IMR-90 (cell line): Measurements from ENCODE around the gene PTPRN2. TPM values are rescaled to one million over a fixed set of nuclear protein-coding genes. Genes with fewer than 3 reads are reported as not detected.

Experiments
- ATAC-seq: fragments of 200-7000 bp; cut with Tn5 transposase; 2 replicates; pipeline ENCODE4 v1.9.1; 2020; ENCODE audit warnings: low read depth, mild to moderate bottlenecking, moderate library complexity
- BruUV-seq: library from RNA; stranded (reverse); fragments of 400-500 nt; replicated peaks from 2 replicates; lab custom pipeline; 2021; lab: Mats Ljungman, UMichigan
- CTCF ChIA-PET: fragments of 300-600 bp; formaldehyde crosslinking; extraction: SDS; loops from one replicate; lab custom pipeline; 2021; ENCODE audit warnings: antibody characterized with exemption; lab: Yijun Ruan, JAX
- POLR2A ChIA-PET: fragments of 300-600 bp; sonication (Branson Sonifier 250); formaldehyde crosslinking; loops from one replicate; lab custom pipeline; 2022; ENCODE audit warnings: antibody characterized with exemption; ENCODE audit not compliant: unreplicated experiment; lab: Charles Lee
- DNase-seq: peaks from one replicate; pipeline ENCODE4 v3.0.0; 2013
- H2AFZ ChIP-seq: replicated peaks from 2 replicates; pipeline ENCODE3; 2013; ENCODE audit warnings: low read length, mild to moderate bottlenecking; ENCODE audit not compliant: poor library complexity
- H2AK5ac ChIP-seq: 2 replicates; pipeline ENCODE4 v1.6.1; 2013; ENCODE audit warnings: low read depth, low read length, inconsistent platforms
- H2AK9ac ChIP-seq: replicated peaks from 2 replicates; pipeline ENCODE3; 2013; ENCODE audit warnings: mild to moderate bottlenecking, low read depth, low read length, moderate library complexity; ENCODE audit not compliant: poor library complexity
- H2BK120ac ChIP-seq: 2 replicates; pipeline ENCODE4 v1.6.1; 2013; ENCODE audit warnings: low read depth, low read length, inconsistent platforms
- H2BK15ac ChIP-seq: 3 replicates; pipeline ENCODE4 v1.6.1; 2013; ENCODE audit warnings: low read depth, low read length, inconsistent platforms
- H2BK20ac ChIP-seq: 2 replicates; pipeline ENCODE4 v1.6.1; 2013; ENCODE audit warnings: low read depth, mild to moderate bottlenecking, inconsistent platforms, low read length, moderate library complexity
- H2BK5ac ChIP-seq: 2 replicates; pipeline ENCODE4 v1.6.1; 2013; ENCODE audit warnings: mild to moderate bottlenecking, low read depth, low read length, inconsistent platforms; ENCODE audit not compliant: poor library complexity, severe bottlenecking
- H3K14ac ChIP-seq: replicated peaks from 2 replicates; pipeline ENCODE4 v1.6.1; 2013; ENCODE audit warnings: low read depth, low read length, inconsistent platforms
- H3K18ac ChIP-seq: 2 replicates; pipeline ENCODE4 v1.6.1; 2013; ENCODE audit warnings: low read depth, low read length, control low read depth
- H3K23ac ChIP-seq: 2 replicates; pipeline ENCODE4 v1.6.1; 2013; ENCODE audit warnings: low read depth, low read length, inconsistent platforms
- H3K27ac ChIP-seq: 2 replicates; pipeline ENCODE4 v1.5.1; 2013; ENCODE audit warnings: mild to moderate bottlenecking, control low read depth, low read length; ENCODE audit not compliant: insufficient read depth
- H3K27me3 ChIP-seq: 2 replicates; pipeline ENCODE4 v1.6.1; 2013; ENCODE audit warnings: low read length; ENCODE audit not compliant: control insufficient read depth, insufficient read depth
- H3K36me3 ChIP-seq: 2 replicates; pipeline ENCODE4 v1.6.1; 2013; ENCODE audit warnings: low read length, mixed read lengths; ENCODE audit not compliant: control insufficient read depth, insufficient read depth
- H3K4ac ChIP-seq: 2 replicates; pipeline ENCODE4 v1.6.1; 2013; ENCODE audit warnings: low read depth, low read length, inconsistent platforms
- H3K4me1 ChIP-seq: 2 replicates; pipeline ENCODE4 v1.6.1; 2013; ENCODE audit warnings: low read length, mixed read lengths; ENCODE audit not compliant: control insufficient read depth, insufficient read depth
- H3K4me2 ChIP-seq: 2 replicates; pipeline ENCODE4 v1.6.1; 2013; ENCODE audit warnings: low read depth, mild to moderate bottlenecking, control low read depth, low read length, moderate library complexity
- H3K4me3 ChIP-seq: 2 replicates; pipeline ENCODE4 v1.5.1; 2013; ENCODE audit warnings: low read depth, mild to moderate bottlenecking, control low read depth, low read length, moderate library complexity; ENCODE audit not compliant: insufficient read depth
- H3K56ac ChIP-seq: 2 replicates; pipeline ENCODE4 v1.6.1; 2013; ENCODE audit warnings: low read length, inconsistent platforms; ENCODE audit not compliant: insufficient read depth; ENCODE audit errors: extremely low read depth
- H3K79me1 ChIP-seq, 2 experiments: 2 replicates each; pipeline ENCODE4 v1.6.1; 2013; ENCODE audit warnings: low read length in 2 of 2, inconsistent platforms in 1 of 2, low read depth in 1 of 2
- H3K9ac ChIP-seq: 2 replicates; pipeline ENCODE4 v1.6.1; 2013; ENCODE audit warnings: low read depth, low read length, control low read depth
- H3K9me1 ChIP-seq: 2 replicates; pipeline ENCODE4 v1.6.1; 2013; ENCODE audit warnings: low read length, inconsistent platforms; ENCODE audit not compliant: insufficient read depth
- H3K9me3 ChIP-seq: 2 replicates; pipeline ENCODE4 v1.6.1; 2013; ENCODE audit warnings: low read length; ENCODE audit not compliant: control insufficient read depth, insufficient read depth
- H4K20me1 ChIP-seq: 2 replicates; pipeline ENCODE4 v1.6.1; 2013; ENCODE audit warnings: low read length, inconsistent platforms; ENCODE audit not compliant: insufficient read depth
- H4K5ac ChIP-seq: 2 replicates; pipeline ENCODE4 v1.6.1; 2013; ENCODE audit warnings: mild to moderate bottlenecking, low read depth, low read length, control low read depth
- H4K8ac ChIP-seq, 2 experiments: 2 replicates each; pipeline ENCODE4 v1.6.1; 2013; ENCODE audit warnings: low read depth in 2 of 2, low read length in 2 of 2, control low read depth in 1 of 2, inconsistent platforms in 1 of 2
- H4K91ac ChIP-seq: 2 replicates; pipeline ENCODE4 v1.6.1; 2013; ENCODE audit warnings: low read depth, low read length, inconsistent platforms; ENCODE audit not compliant: insufficient read depth
- BHLHE40 ChIP-seq: fragments of 150-350 bp; IDR thresholded peaks from 2 replicates; pipeline ENCODE4 v1.6.1; 2016; ENCODE audit warnings: mild to moderate bottlenecking, low read depth, low read length
- CEBPB ChIP-seq: IDR thresholded peaks from 2 replicates; pipeline ENCODE4 v1.6.1; 2012; ENCODE audit warnings: low read depth, low read length, improper control_type of control experiment
- CHD1 ChIP-seq: IDR thresholded peaks from 2 replicates; pipeline ENCODE4 v1.6.1; 2012; ENCODE audit warnings: low read depth, low read length, improper control_type of control experiment
- ELK1 ChIP-seq: fragments of 150-350 bp; IDR thresholded peaks from 2 replicates; pipeline ENCODE4 v1.6.1; 2016; ENCODE audit warnings: low read depth, mild to moderate bottlenecking, low read length, moderate library complexity, borderline replicate concordance
- FOS ChIP-seq: fragments of 150-350 bp; IDR thresholded peaks from 2 replicates; pipeline ENCODE4 v1.6.1; 2016; ENCODE audit warnings: low read depth, low read length
- MAFK ChIP-seq: IDR thresholded peaks from 2 replicates; pipeline ENCODE4 v1.6.1; 2012; ENCODE audit warnings: low read depth, low read length, improper control_type of control experiment
- MAZ ChIP-seq: IDR thresholded peaks from 2 replicates; pipeline ENCODE4 v1.6.1; 2012; ENCODE audit warnings: low read depth, mild to moderate bottlenecking, low read length, improper control_type of control experiment, moderate library complexity, borderline replicate concordance
- MXI1 ChIP-seq: IDR thresholded peaks from 2 replicates; pipeline ENCODE4 v1.6.1; 2012; ENCODE audit warnings: low read depth, mild to moderate bottlenecking, low read length, moderate library complexity, borderline replicate concordance
- NFE2L2 ChIP-seq: fragments of 150-350 bp; IDR thresholded peaks from 2 replicates; pipeline ENCODE4 v1.6.1; 2016; ENCODE audit warnings: low read depth, mild to moderate bottlenecking, low read length
- POLR2A ChIP-seq: IDR thresholded peaks from 2 replicates; pipeline ENCODE4 v1.6.1; 2012; ENCODE audit warnings: mild to moderate bottlenecking, low read depth, low read length
- RAD21 ChIP-seq: IDR thresholded peaks from 2 replicates; pipeline ENCODE4 v1.6.1; 2012; ENCODE audit warnings: low read length, improper control_type of control experiment
- RCOR1 ChIP-seq: IDR thresholded peaks from 2 replicates; pipeline ENCODE4 v1.6.1; 2012; ENCODE audit warnings: mild to moderate bottlenecking, low read length, improper control_type of control experiment; ENCODE audit not compliant: insufficient replicate concordance
- RFX5 ChIP-seq: IDR thresholded peaks from 2 replicates; pipeline ENCODE4 v1.8.0; 2012; ENCODE audit warnings: low read depth, mild to moderate bottlenecking, low read length, moderate library complexity
- SMC3 ChIP-seq: fragments of 150-350 bp; IDR thresholded peaks from 2 replicates; pipeline ENCODE4 v1.6.1; 2016; ENCODE audit warnings: low read depth, mild to moderate bottlenecking, antibody characterized with exemption, low read length, moderate library complexity
- WGBS, 2 experiments: methylation state at CpG; one replicate each; pipeline versions ENCODE4 v1.1.5 to v1.1.7; 2013; ENCODE audit warnings: missing lambda C conversion rate in 2 of 2; ENCODE audit not compliant: insufficient read length in 1 of 2; ENCODE audit errors: extremely low coverage in 2 of 2; 5-methylcytosine and 5-hydroxymethylcytosine counted together
- dilution Hi-C: fragments of 300-500 bp; cut with HindIII; formaldehyde crosslinking; loops from one replicate; pipeline ENCODE4 v1.14.3; 2018; ENCODE audit warnings: low sequenced_read_pairs; ENCODE audit not compliant: unreplicated experiment
- in situ Hi-C: fragments of 300-500 bp; cut with MboI; formaldehyde crosslinking; loops from 3 replicates; pipeline ENCODE4 v1.14.3; 2019; ENCODE audit warnings: low sequenced_read_pairs, inconsistent platforms, mixed read lengths
- intact Hi-C: fragments of 100-400 bp; cut with micrococcal nuclease; formaldehyde crosslinking; loops from 2 replicates; pipeline ENCODE4 v1.10.0; 2022
- polyA plus RNA-seq, 3 experiments: library from polyadenylated mRNA; depleted of rRNA; stranded (reverse); fragments of >200 nt; gene quantifications; 2 replicates each; pipeline ENCODE4 v1.2.3, GENCODE V29; 2012; ENCODE audit warnings: low replicate concordance in 1 of 3
- total RNA-seq: library from RNA; depleted of rRNA; stranded (reverse); fragments of >200 nt; gene quantifications from 2 replicates; pipeline ENCODE4 v1.2.3, GENCODE V29; 2012
- TF ChIP-seq, protein P1 (sequence below): conservative IDR thresholded peaks from 2 replicates; pipeline ENCODE4 v1.5.1; 2012; ENCODE audit warnings: mild to moderate bottlenecking, low read depth, low read length, improper control_type of control experiment
- TF ChIP-seq, protein P2 (sequence below): fragments of 150-350 bp; IDR thresholded peaks from 2 replicates; pipeline ENCODE4 v1.6.1; 2017; ENCODE audit warnings: mild to moderate bottlenecking, antibody characterized with exemption, low read length, low read depth

The PTPRN2 gene
- total and polyA plus RNA-seq, 2 of the 4 experiments (the other 2 are of a cell fraction), result 0.03 TPM; not detected in 1

GRCh38 chr7:158044482-158044823 lies 543.2 kb downstream of the PTPRN2 start:
- CTCF ChIA-PET, result no interaction called here
- no peaks in the 10 kb centered on the region for H3K4me1 ChIP-seq
- H3K18ac ChIP-seq, result no peak overlapping the region
- no peak overlapping the region for H2BK120ac ChIP-seq
- no peak overlapping the region for H2AK9ac ChIP-seq
- intact Hi-C loops (no loop called here), dilution Hi-C loops (no loop called here), in situ Hi-C loops (no loop called here)
- no peak overlapping the region for H3K4me2 ChIP-seq
- H4K5ac ChIP-seq, result no peak overlapping the region
- H3K27ac ChIP-seq, result no peak overlapping the region
- H2AFZ ChIP-seq, result no peak overlapping the region
- H3K56ac ChIP-seq, result no peak overlapping the region
- ATAC-seq, result no peak
- no peak overlapping the region for H3K4ac ChIP-seq
- H3K9me3 ChIP-seq, result peaks cover 48% of the 10 kb centered on the region
- H3K23ac ChIP-seq, result no peak overlapping the region
- no peak overlapping the region for H4K8ac ChIP-seq
- H4K20me1 ChIP-seq, result no peaks in the 10 kb centered on the region
- H3K4me3 ChIP-seq, result no peak overlapping the region
- H2BK20ac ChIP-seq, result no peak overlapping the region
- BruUV-seq, result no TSS peak
- no peak overlapping the region for H4K91ac ChIP-seq
- H3K79me1 ChIP-seq, result no peaks in the 10 kb centered on the region
- no peaks in the 10 kb centered on the region for H3K36me3 ChIP-seq
- no peak overlapping the region for H3K14ac ChIP-seq
- POLR2A ChIA-PET, result no interaction called here
- 67% methylated on average over 3 of the region's 6 CpGs; no CpG with 5 or more reads in 1 of the 2 experiments for WGBS, 2 experiments
- TF ChIP-seq RCOR1, result no peak
- TF ChIP-seq RAD21, result no peak
- TF ChIP-seq MAZ, result no peak
- TF ChIP-seq RFX5, result no peak
- no peak for TF ChIP-seq CEBPB
- TF ChIP-seq MXI1, result no peak
- TF ChIP-seq CHD1, result no peak
- TF ChIP-seq FOS, result no peak
- TF ChIP-seq NFE2L2, result no peak
- TF ChIP-seq POLR2A, result no peak
- TF ChIP-seq, protein P1, sequence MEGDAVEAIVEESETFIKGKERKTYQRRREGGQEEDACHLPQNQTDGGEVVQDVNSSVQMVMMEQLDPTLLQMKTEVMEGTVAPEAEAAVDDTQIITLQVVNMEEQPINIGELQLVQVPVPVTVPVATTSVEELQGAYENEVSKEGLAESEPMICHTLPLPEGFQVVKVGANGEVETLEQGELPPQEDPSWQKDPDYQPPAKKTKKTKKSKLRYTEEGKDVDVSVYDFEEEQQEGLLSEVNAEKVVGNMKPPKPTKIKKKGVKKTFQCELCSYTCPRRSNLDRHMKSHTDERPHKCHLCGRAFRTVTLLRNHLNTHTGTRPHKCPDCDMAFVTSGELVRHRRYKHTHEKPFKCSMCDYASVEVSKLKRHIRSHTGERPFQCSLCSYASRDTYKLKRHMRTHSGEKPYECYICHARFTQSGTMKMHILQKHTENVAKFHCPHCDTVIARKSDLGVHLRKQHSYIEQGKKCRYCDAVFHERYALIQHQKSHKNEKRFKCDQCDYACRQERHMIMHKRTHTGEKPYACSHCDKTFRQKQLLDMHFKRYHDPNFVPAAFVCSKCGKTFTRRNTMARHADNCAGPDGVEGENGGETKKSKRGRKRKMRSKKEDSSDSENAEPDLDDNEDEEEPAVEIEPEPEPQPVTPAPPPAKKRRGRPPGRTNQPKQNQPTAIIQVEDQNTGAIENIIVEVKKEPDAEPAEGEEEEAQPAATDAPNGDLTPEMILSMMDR, result no peak
- no peak for TF ChIP-seq ELK1
- TF ChIP-seq, protein P2, sequence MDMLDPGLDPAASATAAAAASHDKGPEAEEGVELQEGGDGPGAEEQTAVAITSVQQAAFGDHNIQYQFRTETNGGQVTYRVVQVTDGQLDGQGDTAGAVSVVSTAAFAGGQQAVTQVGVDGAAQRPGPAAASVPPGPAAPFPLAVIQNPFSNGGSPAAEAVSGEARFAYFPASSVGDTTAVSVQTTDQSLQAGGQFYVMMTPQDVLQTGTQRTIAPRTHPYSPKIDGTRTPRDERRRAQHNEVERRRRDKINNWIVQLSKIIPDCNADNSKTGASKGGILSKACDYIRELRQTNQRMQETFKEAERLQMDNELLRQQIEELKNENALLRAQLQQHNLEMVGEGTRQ, result no peak
- TF ChIP-seq MAFK, result no peak
- TF ChIP-seq SMC3, result no peak
- TF ChIP-seq BHLHE40, result no peak
- H3K9ac ChIP-seq, result no peak overlapping the region
- no peak for DNase-seq
- no peak overlapping the region for H2AK5ac ChIP-seq
- no peak overlapping the region for H2BK15ac ChIP-seq
- H3K27me3 ChIP-seq, result no peaks in the 10 kb centered on the region
- H2BK5ac ChIP-seq, result no peak overlapping the region
- no peaks in the 10 kb centered on the region for H3K9me1 ChIP-seq
